Stimulated activated CD4-positive, alpha-beta T cell treated with anti-CD3 and anti-CD28 coated beads, Interleukin-1b, Interleukin-23, amount 100 ng/mL, for 1 hour (primary cell): ENCODE measurements around the gene FXYD5.
A peak's percentile ranks its signal among the peaks of the same experiment; 100 is the strongest.

Experiments used
- DNase-seq, 2 donors: peaks; one replicate each; pipeline ENCODE4 v3.0.0-alpha.2; 2020; ENCODE audit warnings: low read depth in 2 of 2

The FXYD5 gene, protein sequence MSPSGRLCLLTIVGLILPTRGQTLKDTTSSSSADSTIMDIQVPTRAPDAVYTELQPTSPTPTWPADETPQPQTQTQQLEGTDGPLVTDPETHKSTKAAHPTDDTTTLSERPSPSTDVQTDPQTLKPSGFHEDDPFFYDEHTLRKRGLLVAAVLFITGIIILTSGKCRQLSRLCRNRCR

DNA sequence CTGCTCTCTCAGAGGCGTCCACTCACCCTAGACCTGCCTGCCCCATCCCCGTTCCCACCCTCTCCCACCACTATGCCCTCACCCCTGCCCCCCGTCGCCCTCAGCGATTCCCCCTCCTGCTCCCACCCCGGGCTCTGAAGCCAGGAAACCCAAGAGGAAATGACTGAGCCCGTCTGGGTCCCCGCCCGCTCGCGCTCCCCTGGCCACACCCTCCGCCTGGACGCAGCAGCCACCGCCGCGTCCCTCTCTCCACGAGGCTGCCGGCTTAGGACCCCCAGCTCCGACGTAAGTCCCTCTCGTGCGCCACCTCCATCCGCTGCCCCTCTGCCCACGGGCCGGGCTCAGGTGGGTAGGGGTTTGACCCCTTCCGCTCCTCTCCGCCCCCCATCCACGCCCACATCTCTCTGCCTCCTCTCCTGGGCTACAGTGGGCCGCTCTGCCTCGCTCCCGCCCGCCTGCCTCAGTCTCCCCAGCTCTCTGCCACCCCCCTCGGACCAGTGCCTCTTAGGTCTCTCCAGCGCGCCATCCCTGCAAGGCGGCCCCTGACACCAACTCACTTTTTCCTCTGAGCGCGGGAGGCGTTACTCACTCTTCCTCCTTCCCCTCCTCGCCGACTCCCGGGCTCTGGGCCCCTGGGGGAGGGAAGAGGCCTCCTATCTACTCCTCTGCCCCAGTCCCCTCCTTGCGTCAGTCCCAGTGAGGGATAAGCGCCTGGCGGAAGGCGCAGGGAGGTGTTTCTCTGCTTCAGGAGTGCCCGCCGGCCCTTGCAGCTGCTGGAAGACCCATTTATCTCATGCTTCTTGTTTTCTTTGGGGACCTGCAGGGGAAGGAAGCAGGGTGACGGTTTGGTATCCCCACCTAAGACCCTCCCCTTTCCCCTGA, at the start of gene FXYD5:
FXYD5 (plus strand) TSS at position 211 of the 882 bp plus-strand sequence. CDS start 816 bp downstream, outside the sequence.
- peak; percentile 62 to 64 for DNase-seq

DNA sequence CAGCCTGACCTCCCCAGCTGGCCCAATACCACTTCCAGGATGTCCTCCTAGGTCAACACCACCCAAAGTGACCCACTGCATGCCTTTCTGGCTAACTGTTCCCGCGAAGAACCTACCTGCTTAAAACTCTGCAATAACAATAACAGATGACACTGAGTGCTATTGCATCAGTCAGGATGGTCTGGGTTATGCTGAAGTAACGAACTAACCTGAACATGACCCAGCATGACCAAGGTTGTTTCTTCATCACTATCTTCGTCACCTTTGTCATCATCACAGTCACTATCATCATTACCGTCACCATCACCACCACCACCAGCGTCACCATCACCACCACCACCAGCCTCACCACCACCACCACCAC, 49.5 kb upstream of the FXYD5 start:
- no peak for DNase-seq

DNA sequence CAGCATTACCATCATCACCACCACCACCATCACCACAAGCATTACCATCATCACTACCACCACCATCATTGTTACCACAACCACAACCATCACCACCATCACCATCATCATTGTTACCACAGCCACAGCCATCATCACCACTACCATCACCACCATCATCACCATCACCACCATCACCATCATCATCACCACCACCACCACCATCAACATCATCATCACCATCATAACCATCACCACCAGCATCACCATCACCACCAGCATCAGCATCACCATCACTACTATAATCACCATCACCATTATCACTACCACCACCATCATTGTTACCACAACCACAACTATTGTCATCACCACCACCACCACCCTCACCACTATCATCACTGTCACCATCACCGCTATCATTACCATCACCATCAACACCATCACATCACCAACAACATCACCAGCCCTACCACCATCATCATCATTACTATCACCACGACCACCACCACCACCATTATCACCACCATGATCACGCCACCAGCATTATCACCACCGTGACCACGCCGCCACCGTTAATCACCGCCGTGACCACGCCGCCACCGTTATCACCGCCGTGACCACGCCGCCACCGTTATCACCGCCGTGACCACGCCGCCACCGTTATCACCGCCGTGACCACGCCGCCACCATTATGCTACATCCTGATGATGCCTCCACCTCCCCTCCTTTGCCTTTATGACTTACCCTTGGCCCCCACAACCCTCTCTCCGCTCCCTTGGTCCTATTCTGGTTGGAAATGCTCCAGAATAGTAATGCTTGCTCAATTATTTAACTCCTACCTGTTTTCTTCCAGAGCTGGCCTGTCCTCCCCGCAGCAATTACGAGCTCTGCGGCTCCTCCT, 48.9 kb upstream of the FXYD5 start:
- DNase-seq: no peak

DNA sequence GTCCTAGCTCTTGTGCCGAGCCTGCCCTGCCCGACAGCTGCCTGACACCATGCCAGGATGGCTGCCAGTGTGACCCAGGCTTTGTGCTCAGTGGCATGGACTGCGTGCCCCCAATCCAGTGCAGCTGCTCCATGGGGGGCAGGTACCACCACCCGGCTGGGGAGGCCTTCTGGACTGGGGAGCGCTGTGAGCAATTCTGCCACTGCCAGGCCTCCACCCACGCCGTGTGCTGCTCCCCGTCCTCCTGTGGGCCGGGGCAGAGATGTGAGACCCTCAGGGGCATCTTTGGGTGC, 48.3 kb upstream of the FXYD5 start:
- no peak for DNase-seq

DNA sequence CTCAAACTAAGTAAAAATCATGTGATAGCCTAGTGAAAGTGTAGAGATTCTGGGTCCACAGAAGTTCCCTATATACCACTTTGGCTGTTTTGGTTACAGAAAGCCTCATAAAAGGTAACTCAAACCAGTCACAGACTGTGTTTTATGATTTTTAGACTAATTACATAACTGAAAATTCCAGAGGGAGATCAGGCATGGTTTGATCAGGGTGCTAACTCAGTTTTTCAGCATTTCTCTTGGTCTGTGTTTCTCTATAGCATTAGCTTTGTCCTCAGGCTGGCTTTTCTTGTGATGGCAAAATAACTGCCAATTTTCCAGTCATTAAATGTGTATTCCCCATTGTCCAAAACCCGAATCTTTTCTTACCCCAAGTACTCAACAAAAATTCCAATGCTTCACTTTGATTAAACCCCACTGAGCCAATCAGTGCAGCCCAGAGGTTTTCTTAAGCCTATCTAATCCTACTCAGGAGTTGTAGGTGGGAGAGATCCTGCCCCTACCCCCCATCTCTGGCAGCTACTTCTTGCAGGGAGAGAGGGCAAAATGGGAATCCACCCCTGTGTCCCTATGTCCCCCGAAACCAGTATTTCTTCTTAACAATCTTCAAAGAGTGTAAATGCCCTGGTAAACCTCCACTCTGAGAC, 47.5 kb upstream of the FXYD5 start:
- DNase-seq: no peak

DNA sequence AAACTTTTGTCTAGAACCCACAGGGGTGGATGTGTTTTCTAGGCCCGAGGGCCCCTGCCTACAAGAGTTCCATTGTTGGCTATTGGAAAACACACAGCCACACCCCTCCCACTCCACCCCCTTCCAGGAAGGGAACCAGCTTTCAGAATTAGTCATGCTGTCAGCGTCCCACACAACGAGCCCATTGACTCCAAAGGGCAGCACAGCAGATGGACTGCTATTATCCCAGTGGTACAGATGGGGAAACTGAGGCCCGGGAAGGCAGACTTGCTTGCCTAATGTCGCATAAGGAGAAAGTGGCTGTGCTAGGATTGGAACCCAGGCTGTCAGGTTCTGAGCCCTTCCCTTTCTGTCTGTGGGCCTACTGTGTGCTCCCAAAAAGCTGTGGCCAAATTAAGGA, 47.0 kb upstream of the FXYD5 start:
- DNase-seq: no peak

DNA sequence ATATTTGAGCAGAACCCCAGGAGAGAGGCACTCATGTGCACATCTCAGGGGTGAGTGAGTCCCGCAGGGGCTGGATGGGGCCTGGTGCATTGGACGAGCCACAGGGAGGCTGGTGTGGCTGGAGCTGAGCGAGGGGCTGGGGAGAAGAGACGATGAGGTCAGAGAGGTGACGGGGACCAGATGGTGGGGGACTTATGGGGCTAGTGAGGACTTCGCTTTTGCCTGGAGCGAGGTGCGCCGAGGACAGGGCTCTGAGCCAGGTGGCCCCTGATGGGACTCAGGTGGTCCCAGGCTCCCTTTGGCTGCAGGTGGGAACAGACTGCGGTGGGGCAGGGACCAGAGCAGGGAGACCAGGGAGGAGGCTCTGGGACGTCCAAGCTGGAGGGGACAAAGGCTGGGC, 45.8 kb upstream of the FXYD5 start:
- DNase-seq: no peak

DNA sequence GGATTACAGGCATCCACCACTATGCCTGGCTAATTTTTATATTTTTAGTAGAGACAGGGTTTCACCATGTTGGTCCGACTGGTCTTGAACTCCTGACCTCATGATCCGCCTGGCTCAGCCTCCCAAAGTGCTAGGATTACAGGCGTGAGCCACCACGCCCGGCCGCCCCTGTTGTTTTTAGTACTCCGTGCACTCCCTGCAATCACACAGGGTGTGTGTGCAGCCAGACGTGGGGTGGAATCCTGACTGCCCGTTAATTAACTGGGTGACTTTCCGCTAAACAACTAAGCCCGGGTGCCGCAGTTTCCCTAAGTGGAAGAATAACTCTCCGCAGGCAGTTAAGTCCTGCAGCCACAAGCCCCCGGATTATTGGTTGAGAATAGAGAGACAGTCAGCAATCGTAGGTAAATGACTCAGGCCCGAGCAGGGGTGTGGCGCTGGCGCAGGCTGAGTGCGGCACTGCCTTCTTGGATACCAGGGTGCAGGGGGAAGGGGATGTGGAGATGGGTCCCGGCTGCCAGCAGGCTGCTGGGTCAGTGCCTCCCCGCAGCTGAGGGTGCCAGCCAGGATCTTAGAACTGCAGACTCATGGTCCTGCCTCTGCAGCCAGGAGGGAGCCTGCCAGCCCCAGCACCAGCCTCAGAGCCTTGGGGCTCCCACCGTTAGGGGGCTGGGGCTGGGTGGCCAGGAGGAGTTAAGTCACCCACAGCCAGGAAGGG, 45.0 kb upstream of the FXYD5 start:
- no peak for DNase-seq

DNA sequence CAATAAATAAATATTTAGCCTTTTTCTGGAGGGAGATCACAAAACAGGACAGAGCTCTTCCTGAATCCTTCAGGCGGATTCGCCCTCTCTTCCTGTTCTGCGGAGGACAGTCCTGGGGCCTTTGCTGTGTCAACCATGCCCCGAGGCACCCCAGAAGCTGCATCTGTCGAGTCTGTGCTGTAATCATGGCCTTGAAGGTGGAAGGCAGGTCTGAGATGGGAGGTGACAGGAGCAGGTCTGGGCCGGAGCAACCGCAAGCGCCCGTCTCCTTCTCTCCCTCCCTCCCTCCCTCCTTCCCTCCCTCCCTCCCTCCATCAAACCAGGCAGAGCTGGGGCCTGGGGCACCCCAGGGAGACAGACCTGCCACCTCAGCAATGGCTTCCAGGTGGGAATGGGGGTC, 43.6 kb upstream of the FXYD5 start:
- DNase-seq: no peak

DNA sequence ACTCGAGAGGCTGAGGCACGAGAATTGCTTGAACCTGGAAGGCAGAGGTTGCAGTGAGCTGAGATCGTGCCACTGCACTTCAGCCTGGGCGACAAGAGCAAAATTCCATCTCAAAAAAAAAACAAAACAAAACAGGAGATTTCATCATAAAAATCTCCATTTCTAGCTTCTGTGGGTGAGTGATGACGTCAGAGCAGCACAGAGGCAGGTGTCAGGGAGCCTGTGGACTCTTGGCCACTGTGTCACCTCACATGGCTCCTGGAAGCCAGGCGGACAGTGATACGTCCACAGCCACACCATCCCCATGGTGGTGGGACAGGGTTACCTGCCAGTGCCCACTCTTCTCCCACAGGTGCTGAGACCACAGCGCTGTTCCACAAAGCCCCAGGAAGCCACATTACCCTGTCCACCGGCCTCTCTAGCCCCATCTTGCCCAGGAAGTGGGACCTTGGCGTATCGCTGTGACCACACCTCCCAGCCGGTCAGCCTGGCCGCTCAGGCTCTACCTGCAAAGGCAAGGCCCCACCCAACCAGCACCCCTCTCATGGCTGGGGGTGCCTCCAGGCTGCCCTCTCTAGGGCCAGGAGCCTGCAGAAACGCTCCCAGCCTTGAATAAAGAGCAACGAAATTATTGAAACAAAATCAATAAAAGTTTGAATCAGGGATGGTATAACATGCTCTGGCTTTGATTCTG, 41.4 kb upstream of the FXYD5 start:
- no peak for DNase-seq

DNA sequence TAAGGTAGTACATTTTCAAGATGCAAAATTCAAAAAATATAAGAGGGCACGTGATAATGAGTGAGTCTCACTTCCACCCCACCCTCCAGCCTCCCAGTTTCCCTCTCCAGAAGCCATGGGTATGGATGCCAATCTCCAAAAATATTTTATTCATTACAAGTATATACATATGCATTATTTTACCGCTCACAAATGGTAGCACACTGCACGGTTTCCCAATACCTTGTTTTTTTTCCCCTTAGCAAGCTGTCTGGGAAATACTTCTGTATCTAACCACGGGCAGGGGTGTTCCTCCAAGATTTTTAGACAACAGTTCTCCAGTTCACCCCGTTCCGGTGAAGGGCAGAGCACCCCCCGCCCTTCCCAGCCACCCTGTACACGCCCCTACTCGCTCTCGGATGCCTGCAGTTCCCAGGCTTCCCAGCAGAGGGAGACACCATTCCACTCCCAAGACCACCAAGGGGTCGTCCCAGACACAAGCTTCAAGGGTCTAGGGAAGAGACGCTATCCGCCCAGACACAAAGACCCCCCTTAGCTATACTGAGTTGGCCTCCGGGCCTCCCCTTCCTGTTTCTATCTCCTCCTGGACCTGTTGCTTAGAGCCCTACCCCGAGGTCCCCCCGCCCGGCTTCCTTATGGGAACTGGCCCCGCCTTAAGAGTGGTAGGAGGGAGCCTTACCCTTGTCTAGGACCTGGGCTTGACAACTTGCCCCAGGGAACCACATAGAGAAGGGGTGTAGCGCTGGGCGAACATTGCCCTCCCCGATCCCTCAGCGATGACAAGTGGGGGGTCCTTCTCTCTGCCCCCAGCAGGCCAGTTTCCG, 40.0 kb upstream of the FXYD5 start:
- DNase-seq: peak; percentile 27 to 57

DNA sequence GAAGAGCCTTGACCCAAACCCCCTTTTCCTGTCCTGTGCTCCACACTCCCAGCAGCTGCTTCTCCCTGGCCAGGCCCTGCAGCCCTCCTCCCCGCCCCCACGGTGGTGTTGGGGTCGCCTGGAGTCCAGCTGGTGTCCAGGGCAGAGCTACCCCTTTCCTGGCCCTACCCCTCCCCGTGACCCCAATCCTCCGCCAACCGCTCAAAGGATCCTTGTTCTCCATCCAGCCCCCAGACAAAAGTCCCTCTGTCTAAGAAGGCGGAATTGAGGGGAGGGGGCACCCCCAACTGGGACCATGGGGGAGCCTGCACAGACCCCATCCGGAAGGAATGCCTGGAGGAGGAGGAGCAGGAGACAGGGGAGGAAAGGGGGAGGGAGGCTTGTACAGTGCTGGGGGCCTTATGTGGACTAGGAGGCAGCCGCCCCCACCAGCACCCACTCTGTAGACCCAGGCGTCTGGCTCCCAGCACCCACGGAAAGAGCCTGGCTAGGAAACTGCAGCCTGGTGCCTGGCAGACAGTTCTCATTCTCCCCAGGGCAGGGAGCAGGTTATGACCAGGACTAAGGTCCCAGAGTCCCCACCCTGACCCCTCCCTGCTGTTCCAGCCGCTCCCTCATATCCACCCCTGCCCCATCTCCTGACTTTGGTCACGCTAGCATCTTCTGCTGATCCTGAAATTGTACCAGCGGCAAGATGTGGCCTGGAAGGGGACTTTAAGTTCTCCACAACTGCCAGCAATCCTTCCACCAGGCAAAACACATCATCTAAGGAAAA, 39.2 kb upstream of the FXYD5 start, which contains the start of gene FXYD3:
FXYD3 (plus strand) TSS at position 647 of the 775 bp plus-strand sequence. CDS start 3,554 bp downstream, outside the sequence.
- DNase-seq: no peak

DNA sequence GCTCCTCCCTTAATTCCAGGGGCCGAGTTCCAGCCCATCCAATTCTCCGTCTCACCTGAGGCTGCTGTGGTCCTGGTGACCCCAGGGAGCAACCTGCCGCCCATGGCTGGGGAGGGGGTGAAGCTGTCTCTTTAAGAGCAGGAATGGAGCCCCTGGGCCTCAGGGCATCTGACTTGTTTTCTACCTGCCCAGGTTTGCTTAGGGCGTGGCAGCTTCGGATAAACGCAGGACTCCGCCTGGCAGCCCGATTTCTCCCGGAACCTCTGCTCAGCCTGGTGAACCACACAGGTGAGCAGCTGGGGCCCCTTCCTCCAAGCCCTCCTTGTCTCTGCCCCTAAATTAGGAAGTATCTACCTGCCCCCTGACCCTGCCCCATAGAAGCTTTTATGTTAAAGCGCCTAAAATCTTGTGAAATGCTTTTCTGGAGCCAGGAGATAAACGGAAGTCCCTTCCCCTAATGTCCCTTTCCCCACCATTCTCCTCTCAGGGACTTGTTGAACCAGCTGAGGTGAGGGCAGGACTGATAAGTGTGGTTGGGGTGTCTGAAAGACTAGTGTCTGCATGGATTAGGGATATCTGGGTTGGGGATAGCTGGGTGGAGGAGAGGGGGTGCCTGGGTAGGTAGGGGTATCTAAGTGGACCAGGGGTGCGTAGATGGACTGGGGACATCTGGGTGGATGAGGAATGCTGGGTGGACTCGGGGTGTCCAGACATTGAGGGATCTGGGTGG, 38.3 kb upstream of the FXYD5 start:
- DNase-seq: no peak

DNA sequence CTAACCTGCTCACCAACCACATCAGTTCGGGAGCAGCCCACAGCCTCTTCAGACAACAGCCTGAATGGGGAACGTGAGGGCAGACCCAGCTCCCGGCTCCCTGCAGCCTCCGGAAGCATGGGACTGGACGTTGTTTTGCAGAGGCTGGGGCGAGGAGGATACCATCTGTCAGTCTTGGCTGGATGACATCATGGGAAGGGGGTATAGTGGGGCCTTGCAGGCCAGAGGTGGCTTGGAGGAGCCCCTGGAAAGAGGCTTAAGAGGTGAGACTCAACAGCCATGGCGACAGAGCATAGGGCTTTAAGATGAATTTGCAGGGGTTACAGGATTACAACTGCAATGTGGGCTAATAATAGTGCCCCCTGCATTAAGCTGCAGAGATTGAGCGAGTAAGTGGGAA, 37.4 kb upstream of the FXYD5 start:
- no peak for DNase-seq

DNA sequence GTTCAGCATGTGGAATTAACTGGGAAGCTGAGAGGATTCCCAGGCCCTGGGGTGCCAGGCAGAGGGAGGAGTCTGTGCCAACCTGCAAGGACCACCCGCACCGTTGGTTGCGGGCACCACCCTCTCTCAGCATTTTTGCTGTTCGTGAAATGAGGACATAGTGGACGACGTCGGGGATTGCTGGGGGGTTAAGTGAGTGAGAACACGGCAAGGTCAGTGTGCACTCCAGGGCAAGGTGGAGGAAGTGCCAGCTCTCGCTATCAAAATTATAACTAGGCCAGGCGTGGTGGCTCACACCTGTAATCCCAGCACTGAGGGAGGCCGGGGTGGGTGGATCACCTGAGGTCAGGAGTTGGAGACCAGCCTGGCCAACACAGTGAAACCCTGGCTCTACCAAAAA, 36.7 kb upstream of the FXYD5 start:
- DNase-seq: no peak

DNA sequence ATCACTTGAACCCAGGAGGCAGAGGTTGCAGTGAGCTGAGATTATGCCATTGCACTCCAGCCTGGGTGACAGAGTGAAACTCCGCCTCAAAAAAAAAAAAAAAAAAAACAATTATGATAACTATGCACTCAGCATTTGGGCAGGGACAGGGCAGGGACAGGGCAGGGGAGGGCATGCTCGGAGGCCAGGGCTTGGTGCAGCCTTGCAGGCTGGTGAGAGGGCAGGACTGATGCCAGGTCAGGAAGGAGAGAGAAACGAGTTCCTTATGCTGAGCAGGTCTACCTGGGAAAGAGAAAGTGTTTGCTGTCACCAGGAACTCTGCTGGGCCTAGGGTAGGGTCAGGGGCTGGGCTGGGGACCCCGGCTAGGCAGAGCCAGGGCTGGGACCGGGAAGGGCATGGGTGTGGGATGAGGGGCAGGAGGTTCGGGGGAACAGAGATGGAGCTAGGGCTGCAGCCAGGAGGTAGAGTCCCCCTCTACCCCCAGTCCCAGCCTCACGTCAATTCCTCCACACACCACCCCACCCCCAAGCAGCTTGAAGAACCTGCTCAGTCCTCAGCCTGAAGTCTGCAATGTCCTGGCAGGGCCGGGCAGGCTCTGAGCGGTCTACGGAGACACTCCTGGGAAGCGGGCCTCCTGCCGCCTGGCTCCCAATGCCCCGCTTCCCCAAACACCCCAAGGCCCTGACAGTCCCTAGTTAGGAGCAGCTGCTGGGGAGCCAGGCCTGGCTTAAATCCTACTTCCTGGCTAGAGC, 36.1 kb upstream of the FXYD5 start:
- DNase-seq: no peak

DNA sequence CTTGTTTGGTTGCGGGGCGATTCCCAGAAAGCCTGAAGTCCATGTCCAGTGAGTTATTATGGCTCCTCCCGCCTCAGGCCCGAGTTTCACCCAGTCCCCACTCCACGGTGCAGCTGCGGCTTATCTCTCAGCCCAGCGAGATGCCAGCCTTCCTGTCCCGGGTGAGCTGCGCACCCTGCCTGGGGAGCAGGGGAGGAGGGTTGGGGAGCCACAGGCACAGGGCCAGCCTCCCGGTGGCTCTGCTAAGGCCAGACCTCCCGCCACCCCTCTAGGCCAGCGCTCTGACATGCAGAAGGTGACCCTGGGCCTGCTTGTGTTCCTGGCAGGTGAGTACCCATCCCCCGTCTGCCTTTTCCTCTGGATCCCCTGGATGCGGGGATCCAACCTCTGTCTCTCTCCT, 35.4 kb upstream of the FXYD5 start:
- DNase-seq: no peak
